Neural cell (in vitro differentiated cells): ENCODE results near the gene BMPR1B.

ENCODE experiments used
- EZH2 ChIP-seq: fragments of 200-600, 300-800 bp; shearing (Covaris generic), sonication (generic); IDR thresholded peaks from 2 replicates; pipeline ENCODE4 v1.6.1; 2014; ENCODE audit warnings: antibody characterized with exemption, low read length, borderline replicate concordance, mild to moderate bottlenecking; ENCODE audit not compliant: insufficient read depth, poor library complexity, severe bottlenecking
- REST ChIP-seq: IDR thresholded peaks from 2 replicates; pipeline ENCODE4 v1.6.1; 2012; ENCODE audit warnings: borderline replicate concordance
- TAF1 ChIP-seq: IDR thresholded peaks from 2 replicates; pipeline ENCODE4 v1.6.1; 2012; ENCODE audit warnings: low read depth
- TF ChIP-seq, protein P1 (sequence below): fragments of 450-650 bp; IDR thresholded peaks from 2 replicates; pipeline ENCODE4 v1.5.1; 2014; ENCODE audit warnings: antibody characterized with exemption, mild to moderate bottlenecking, moderate library complexity; ENCODE audit not compliant: poor library complexity, severe bottlenecking

- TF ChIP-seq, protein P1, sequence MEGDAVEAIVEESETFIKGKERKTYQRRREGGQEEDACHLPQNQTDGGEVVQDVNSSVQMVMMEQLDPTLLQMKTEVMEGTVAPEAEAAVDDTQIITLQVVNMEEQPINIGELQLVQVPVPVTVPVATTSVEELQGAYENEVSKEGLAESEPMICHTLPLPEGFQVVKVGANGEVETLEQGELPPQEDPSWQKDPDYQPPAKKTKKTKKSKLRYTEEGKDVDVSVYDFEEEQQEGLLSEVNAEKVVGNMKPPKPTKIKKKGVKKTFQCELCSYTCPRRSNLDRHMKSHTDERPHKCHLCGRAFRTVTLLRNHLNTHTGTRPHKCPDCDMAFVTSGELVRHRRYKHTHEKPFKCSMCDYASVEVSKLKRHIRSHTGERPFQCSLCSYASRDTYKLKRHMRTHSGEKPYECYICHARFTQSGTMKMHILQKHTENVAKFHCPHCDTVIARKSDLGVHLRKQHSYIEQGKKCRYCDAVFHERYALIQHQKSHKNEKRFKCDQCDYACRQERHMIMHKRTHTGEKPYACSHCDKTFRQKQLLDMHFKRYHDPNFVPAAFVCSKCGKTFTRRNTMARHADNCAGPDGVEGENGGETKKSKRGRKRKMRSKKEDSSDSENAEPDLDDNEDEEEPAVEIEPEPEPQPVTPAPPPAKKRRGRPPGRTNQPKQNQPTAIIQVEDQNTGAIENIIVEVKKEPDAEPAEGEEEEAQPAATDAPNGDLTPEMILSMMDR = no peak
- TF ChIP-seq REST = no peak
- no peak for TF ChIP-seq EZH2
- TF ChIP-seq TAF1 = no peak
Observed at GRCh38 chr4:94890579-94890978, 132.8 kb downstream of the BMPR1B start.
